HepG2 (cell line): ENCODE data around the gene DIP2C. TPM values are rescaled to one million over a fixed set of nuclear protein-coding genes. Genes with fewer than 3 reads are reported as not detected.

Source experiments
- ATAC-seq: fragments of 200-7000 bp; cut with Tn5 transposase; 3 replicates; pipeline ENCODE4 v1.9.1; 2020; ENCODE audit warnings: mild to moderate bottlenecking, moderate library complexity
- BruUV-seq: library from RNA; stranded (reverse); fragments of 400-500 nt; replicated peaks from 2 replicates; lab custom pipeline; 2021; lab: Mats Ljungman, UMichigan
- CTCF ChIA-PET: fragments of 300-600 bp; formaldehyde crosslinking; extraction: SDS; loops from one replicate; lab custom pipeline; 2021; ENCODE audit warnings: low total read pairs, inconsistent platforms, low intra/inter-chr PET ratio; lab: Yijun Ruan, JAX
- POLR2A ChIA-PET: fragments of 350-600 bp; sonication (Branson Sonifier 250); formaldehyde crosslinking; loops from one replicate; lab custom pipeline; 2020; ENCODE audit warnings: antibody characterized with exemption, inconsistent platforms; lab: Yijun Ruan, JAX
- DNase-seq: peaks from one replicate; pipeline ENCODE4 v3.0.0-alpha.2; 2015; ENCODE audit warnings: low spot score
- FAIRE-seq: peaks from 3 replicates; lab custom pipeline; 2011; peaks lifted over from hg19 to GRCh38; lab: Jason Lieb, UNC
- H2AFZ ChIP-seq: one replicate; pipeline ENCODE4 v1.6.1; 2011; ENCODE audit warnings: low read length, inconsistent platforms
- H3K27ac ChIP-seq: fragments of 300-600 bp; 3 replicates; pipeline ENCODE4 v1.8.0; 2011; ENCODE audit warnings: mixed run types, mild to moderate bottlenecking, mixed read lengths, low read length, inconsistent platforms; ENCODE audit not compliant: insufficient read depth; ENCODE audit errors: extremely low read length
- H3K27me3 ChIP-seq, 2 experiments: fragments of 200-600 bp in 1 of 2; 2 replicates in 1 of 2; 3 replicates in 1 of 2; pipeline versions ENCODE4 v1.6.0 to v1.8.0; 2011; ENCODE audit warnings: low read length in 2 of 2, mild to moderate bottlenecking in 2 of 2, moderate library complexity in 2 of 2, inconsistent platforms in 1 of 2; ENCODE audit not compliant: insufficient read depth in 2 of 2, control insufficient read depth in 1 of 2
- H3K36me3 ChIP-seq, 2 experiments: fragments of 200-600 bp in 1 of 2; replicated peaks in 1 of 2; 2 replicates in 1 of 2; 3 replicates in 1 of 2; pipeline versions ENCODE4 v1.5.1 to v1.8.0; 2011; ENCODE audit warnings: low read length in 2 of 2, inconsistent platforms in 1 of 2; ENCODE audit not compliant: insufficient read depth in 2 of 2, control insufficient read depth in 1 of 2
- H3K4me1 ChIP-seq: 2 replicates; pipeline ENCODE4 v1.5.1; 2012; ENCODE audit warnings: low read length, inconsistent platforms; ENCODE audit not compliant: insufficient read depth
- H3K4me2 ChIP-seq: 2 replicates; pipeline ENCODE4 v1.6.0; 2011; ENCODE audit warnings: low read depth, low read length, inconsistent platforms
- H3K4me3 ChIP-seq, 3 experiments: fragments of 200-600 bp in 1 of 3; sonication (generic), shearing (Covaris generic) in 1 of 3; replicated peaks in 1 of 3; 2 replicates each; pipeline ENCODE4 v1.5.1; 2011 to 2016; ENCODE audit warnings: low read length in 3 of 3, inconsistent platforms in 2 of 3, low read depth in 2 of 3, mild to moderate bottlenecking in 2 of 3, control low read depth in 1 of 3, mixed read lengths in 1 of 3; ENCODE audit not compliant: insufficient read depth in 1 of 3
- H3K79me2 ChIP-seq: one replicate; pipeline ENCODE4 v1.6.1; 2011; ENCODE audit warnings: low read length, inconsistent platforms; ENCODE audit not compliant: insufficient read depth
- H3K9ac ChIP-seq: 2 replicates; pipeline ENCODE4 v1.6.0; 2011; ENCODE audit warnings: mild to moderate bottlenecking, low read depth, low read length, inconsistent platforms; ENCODE audit not compliant: insufficient read depth
- H3K9me3 ChIP-seq: 2 replicates; pipeline ENCODE4 v1.5.1; 2012; ENCODE audit warnings: mild to moderate bottlenecking, low read length
- H4K20me1 ChIP-seq: 2 replicates; pipeline ENCODE4 v1.6.0; 2011; ENCODE audit warnings: inconsistent platforms, mild to moderate bottlenecking, low read length, moderate library complexity; ENCODE audit not compliant: insufficient read depth
- ATRX ChIP-seq: sonication (generic); formaldehyde crosslinking; IDR thresholded peaks from 2 replicates; pipeline ENCODE4 v1.4.0; 2020; ENCODE audit warnings: missing genetic modification reagents, borderline replicate concordance
- GPN1 ChIP-seq: sonication (generic); formaldehyde crosslinking; IDR thresholded peaks from 2 replicates; pipeline ENCODE4 v1.5.1; 2020; ENCODE audit warnings: missing genetic modification reagents, borderline replicate concordance
- SOX6 ChIP-seq, 2 experiments: fragments of 450-650 bp in 1 of 2; sonication (generic) in 1 of 2; formaldehyde crosslinking in 1 of 2; IDR thresholded peaks; 2 replicates each; pipeline versions ENCODE4 v1.4.0 to v1.6.1; 2017 to 2020; ENCODE audit warnings: antibody characterized with exemption in 1 of 2, mild to moderate bottlenecking in 1 of 2, missing genetic modification reagents in 1 of 2
- ZNF567 ChIP-seq: sonication (generic); formaldehyde crosslinking; IDR thresholded peaks from 2 replicates; pipeline ENCODE4 v1.8.1; 2023; ENCODE audit warnings: mild to moderate bottlenecking, missing genetic modification reagents, borderline replicate concordance
- ZNF780A ChIP-seq: sonication (generic); formaldehyde crosslinking; IDR thresholded peaks from 2 replicates; pipeline ENCODE4 v1.8.0; 2022; ENCODE audit warnings: mild to moderate bottlenecking, missing genetic modification reagents, moderate library complexity
- WGBS: methylation state at CpG from one replicate; pipeline ENCODE4 v1.1.6; 2017; ENCODE audit warnings: low lambda C conversion rate; 5-methylcytosine and 5-hydroxymethylcytosine counted together
- in situ Hi-C: cut with HindIII; loops from 2 replicates; pipeline ENCODE4 v1.10.0; 2017; ENCODE audit warnings: low pct_unique_long_range_greater_than_20kb; ENCODE audit not compliant: extremely low pct_ligation_motif_present
- intact Hi-C: fragments of 100-400 bp; cut with micrococcal nuclease; formaldehyde crosslinking; loops from one replicate; pipeline ENCODE4 v1.10.0; 2022; ENCODE audit not compliant: unreplicated experiment
- polyA plus RNA-seq, 8 experiments: library from polyadenylated mRNA; depleted of rRNA in 3 of 8; stranded (reverse) in 7 of 8; unstranded in 1 of 8; fragments of >200 nt; fragmentation: Illumina TruSeq in 4 of 8; extraction: Trizol in 4 of 8; gene quantifications; 2 replicates each; pipeline versions ENCODE4 v1.2.1 to v1.2.3, GENCODE V29; 2011 to 2016; ENCODE audit warnings: low read depth in 4 of 8, missing spikeins in 1 of 8, mixed read lengths in 1 of 8; ENCODE audit not compliant: insufficient read depth in 1 of 8
- total RNA-seq, 5 experiments: library from RNA; depleted of rRNA; stranded (reverse); fragments of >200 nt; fragmentation: Illumina TruSeq; extraction: Trizol; gene quantifications; 2 replicates each; pipeline ENCODE4 v1.2.3, GENCODE V29; 2016; ENCODE audit warnings: low read depth in 1 of 5
- TF ChIP-seq, protein P1 (sequence below): sonication (generic); formaldehyde crosslinking; IDR thresholded peaks from 2 replicates; pipeline ENCODE4 v1.8.0; 2022; ENCODE audit warnings: mild to moderate bottlenecking, missing genetic modification reagents, moderate library complexity
- TF ChIP-seq, protein P2 (sequence below): IDR thresholded peaks from 2 replicates; pipeline ENCODE4 v1.6.1; 2016; ENCODE audit warnings: low read depth
- TF ChIP-seq, protein P3 (sequence below): IDR thresholded peaks from 2 replicates; pipeline ENCODE4 v1.6.1; 2016

The DIP2C gene
- total and polyA plus RNA-seq, 2 of the 13 experiments (the other 11 are each of a cell fraction or from before 2014, with no cell fraction given) = 2.2 to 2.7 TPM

DNA sequence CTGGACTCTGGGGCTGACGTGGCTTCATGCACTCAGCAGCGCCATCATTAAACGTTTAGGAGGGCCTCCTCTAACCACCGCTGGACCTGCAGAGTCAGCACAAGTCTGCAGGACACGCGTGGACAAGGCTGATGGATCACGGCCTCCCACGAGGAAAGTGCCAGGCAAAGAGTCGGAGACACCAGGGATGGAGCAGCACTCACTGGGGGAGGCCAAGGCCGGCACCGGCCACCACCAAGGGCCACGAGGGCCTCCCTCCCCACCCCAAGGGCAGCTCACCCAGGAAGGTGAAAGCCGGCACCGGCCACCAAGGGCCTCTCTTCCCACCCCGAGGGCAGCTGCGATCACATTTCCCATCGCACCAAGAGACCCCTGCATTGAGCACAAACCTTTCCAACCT is 91.5 kb downstream of the DIP2C start:
- Histone ChIP-seq H4K20me1 (no peaks in the 10 kb centered on the region), H3K27ac (no peak overlapping the region), H3K4me2 (no peak overlapping the region), H3K27me3 (no peaks in the 10 kb centered on the region), H3K79me2 (no peaks in the 10 kb centered on the region)
- no TSS peak for BruUV-seq
- CTCF ChIA-PET = no interaction called here
- no peak for DNase-seq
- TF ChIP-seq ZNF567 (CRISPR knock-in tag) (no peak), SOX6 (IDR thresholded peaks at IDR 0.05) (no peak), SOX6 (CRISPR knock-in tag; IDR thresholded peaks at IDR 0.05) (no peak), GPN1 (CRISPR knock-in tag) (no peak), ATRX (CRISPR knock-in tag) (no peak), ZNF780A (no peak)
- TF ChIP-seq, protein P1, sequence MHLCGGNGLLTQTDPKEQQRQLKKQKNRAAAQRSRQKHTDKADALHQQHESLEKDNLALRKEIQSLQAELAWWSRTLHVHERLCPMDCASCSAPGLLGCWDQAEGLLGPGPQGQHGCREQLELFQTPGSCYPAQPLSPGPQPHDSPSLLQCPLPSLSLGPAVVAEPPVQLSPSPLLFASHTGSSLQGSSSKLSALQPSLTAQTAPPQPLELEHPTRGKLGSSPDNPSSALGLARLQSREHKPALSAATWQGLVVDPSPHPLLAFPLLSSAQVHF = no peak
- TF ChIP-seq, protein P2, sequence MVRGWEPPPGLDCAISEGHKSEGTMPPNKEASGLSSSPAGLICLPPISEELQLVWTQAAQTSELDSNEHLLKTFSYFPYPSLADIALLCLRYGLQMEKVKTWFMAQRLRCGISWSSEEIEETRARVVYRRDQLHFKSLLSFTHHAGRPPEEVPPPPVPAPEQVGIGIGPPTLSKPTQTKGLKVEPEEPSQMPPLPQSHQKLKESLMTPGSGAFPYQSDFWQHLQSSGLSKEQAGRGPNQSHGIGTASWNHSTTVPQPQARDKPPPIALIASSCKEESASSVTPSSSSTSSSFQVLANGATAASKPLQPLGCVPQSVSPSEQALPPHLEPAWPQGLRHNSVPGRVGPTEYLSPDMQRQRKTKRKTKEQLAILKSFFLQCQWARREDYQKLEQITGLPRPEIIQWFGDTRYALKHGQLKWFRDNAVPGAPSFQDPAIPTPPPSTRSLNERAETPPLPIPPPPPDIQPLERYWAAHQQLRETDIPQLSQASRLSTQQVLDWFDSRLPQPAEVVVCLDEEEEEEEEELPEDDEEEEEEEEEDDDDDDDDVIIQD (CRISPR knock-in tag) = no peak
- TF ChIP-seq, protein P3, sequence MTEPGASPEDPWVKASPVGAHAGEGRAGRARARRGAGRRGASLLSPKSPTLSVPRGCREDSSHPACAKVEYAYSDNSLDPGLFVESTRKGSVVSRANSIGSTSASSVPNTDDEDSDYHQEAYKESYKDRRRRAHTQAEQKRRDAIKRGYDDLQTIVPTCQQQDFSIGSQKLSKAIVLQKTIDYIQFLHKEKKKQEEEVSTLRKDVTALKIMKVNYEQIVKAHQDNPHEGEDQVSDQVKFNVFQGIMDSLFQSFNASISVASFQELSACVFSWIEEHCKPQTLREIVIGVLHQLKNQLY (CRISPR knock-in tag) = no peak
- TF ChIP-seq, all 625 proteins: peak for 0
- intact Hi-C loops = loop anchor here (1.0 kb wide), 1 partner anchor 47 kb away; no protein-coding TSS in a partner anchor
- Histone ChIP-seq H3K36me3 (no peaks in the 10 kb centered on the region), H3K9ac (no peak overlapping the region), H2AFZ (no peak overlapping the region), H3K9me3 (no peaks in the 10 kb centered on the region), H3K4me1 (no peaks in the 10 kb centered on the region), H3K4me3 (no peak overlapping the region)
- 93% methylated on average over 12 of the region's 17 CpGs for WGBS
- ATAC-seq (no peak), FAIRE-seq (no peak)
- in situ Hi-C loops = no loop called here
- POLR2A ChIA-PET = no interaction called here
